Measurements from ENCODE around the gene DNAJC18.

- TF ChIP-seq CTCF (IDR thresholded peaks at IDR 0.05) (no peak), POLR2A (IDR thresholded peaks at IDR 0.05) (no peak)
These were observed 24.0 kb downstream of the DNAJC18 start for GRCh38 chr5:139415221-139415861.
